SK-N-SH treated with all-trans-retinoic acid at 6 μM for 48 hours (cell line): ENCODE data around the gene PDE3A.

Experiments used
- ATAC-seq: fragments of 200-7000 bp; cut with Tn5 transposase; 3 replicates; pipeline ENCODE4 v1.9.1; 2020; ENCODE audit warnings: mild to moderate bottlenecking, moderate library complexity
- ARNTL ChIP-seq: fragments of 450-650 bp; formaldehyde crosslinking; IDR thresholded peaks from 2 replicates; pipeline ENCODE4 v1.5.0; 2020; ENCODE audit warnings: low read depth, mild to moderate bottlenecking, moderate library complexity, borderline replicate concordance
- BACH2 ChIP-seq: fragments of 250-450 bp; sonication (Bioruptor Pico); IDR thresholded peaks from 2 replicates; pipeline ENCODE4 v1.9.0; 2021; ENCODE audit warnings: mild to moderate bottlenecking, borderline replicate concordance
- CSDC2 ChIP-seq: fragments of 250-450 bp; sonication (Bioruptor Pico); IDR thresholded peaks from 2 replicates; pipeline ENCODE4 v1.5.0; 2020; ENCODE audit warnings: mild to moderate bottlenecking, moderate library complexity
- ESRRG ChIP-seq: fragments of 250-450 bp; sonication (Bioruptor Pico); IDR thresholded peaks from 2 replicates; pipeline ENCODE4 v1.6.1; 2021; ENCODE audit warnings: mild to moderate bottlenecking
- GLIS3 ChIP-seq: fragments of 250-450 bp; sonication (Bioruptor Pico); IDR thresholded peaks from 2 replicates; pipeline ENCODE4 v1.5.0; 2020; ENCODE audit warnings: mild to moderate bottlenecking, moderate library complexity
- ISL1 ChIP-seq: fragments of 250-450 bp; sonication (Bioruptor Pico); IDR thresholded peaks from 2 replicates; pipeline ENCODE4 v2.1.2; 2022; ENCODE audit warnings: mild to moderate bottlenecking, moderate library complexity
- OSR1 ChIP-seq: fragments of 250-450 bp; sonication (Bioruptor Pico); IDR thresholded peaks from 2 replicates; pipeline ENCODE4 v1.8.0; 2022; ENCODE audit warnings: moderate library complexity, mild to moderate bottlenecking, inconsistent platforms
- PPARA ChIP-seq: fragments of 250-450 bp; sonication (Bioruptor Pico); IDR thresholded peaks from 2 replicates; pipeline ENCODE4 v1.5.0; 2020; ENCODE audit warnings: mild to moderate bottlenecking, borderline replicate concordance
- RARB ChIP-seq: fragments of 250-450 bp; sonication (Bioruptor Pico); IDR thresholded peaks from 2 replicates; pipeline ENCODE4 v1.8.0; 2021; ENCODE audit warnings: mild to moderate bottlenecking, moderate library complexity
- SNAI2 ChIP-seq: fragments of 250-450 bp; sonication (Bioruptor Pico); IDR thresholded peaks from 2 replicates; pipeline ENCODE4 v1.5.0; 2020; ENCODE audit warnings: mild to moderate bottlenecking, moderate library complexity
- TCF4 ChIP-seq: fragments of 250-450 bp; sonication (Bioruptor Pico); IDR thresholded peaks from 2 replicates; pipeline ENCODE4 v1.8.0; 2021; ENCODE audit warnings: mild to moderate bottlenecking, moderate library complexity, borderline replicate concordance
- TOX ChIP-seq: fragments of 250-450 bp; sonication (Bioruptor Pico); IDR thresholded peaks from 2 replicates; pipeline ENCODE4 v1.8.0; 2021; ENCODE audit warnings: mild to moderate bottlenecking, moderate library complexity, borderline replicate concordance
- ZC3H10 ChIP-seq: fragments of 250-450 bp; sonication (Bioruptor Pico); IDR thresholded peaks from 2 replicates; pipeline ENCODE4 v1.5.1; 2021; ENCODE audit warnings: mild to moderate bottlenecking, moderate library complexity
- ZFP30 ChIP-seq: fragments of 450-650 bp; formaldehyde crosslinking; IDR thresholded peaks from 2 replicates; pipeline ENCODE4 v1.5.0; 2022; ENCODE audit warnings: mild to moderate bottlenecking, moderate library complexity
- ZNF565 ChIP-seq: fragments of 450-650 bp; formaldehyde crosslinking; conservative IDR thresholded peaks from 2 replicates; pipeline ENCODE4 v1.5.0; 2020; ENCODE audit warnings: low read depth, mild to moderate bottlenecking, moderate library complexity
- ZNF70 ChIP-seq: fragments of 450-650 bp; formaldehyde crosslinking; IDR thresholded peaks from 2 replicates; pipeline ENCODE4 v1.5.0; 2020; ENCODE audit warnings: mild to moderate bottlenecking, moderate library complexity
- ZNF8 ChIP-seq: fragments of 450-650 bp; formaldehyde crosslinking; IDR thresholded peaks from 2 replicates; pipeline ENCODE4 v1.5.0; 2020; ENCODE audit warnings: mild to moderate bottlenecking, moderate library complexity
- TF ChIP-seq, protein P1 (sequence below): fragments of 250-450 bp; sonication (Bioruptor Pico); IDR thresholded peaks from 2 replicates; pipeline ENCODE4 v1.8.0; 2021; ENCODE audit warnings: low read depth, mild to moderate bottlenecking, moderate library complexity, borderline replicate concordance
- TF ChIP-seq, protein P2 (sequence below): fragments of 250-450 bp; sonication (Bioruptor Pico); IDR thresholded peaks from 2 replicates; pipeline ENCODE4 v1.5.0; 2020; ENCODE audit warnings: mild to moderate bottlenecking, moderate library complexity
- TF ChIP-seq, protein P3 (sequence below): fragments of 250-450 bp; sonication (Bioruptor Pico); IDR thresholded peaks from 2 replicates; pipeline ENCODE4 v1.8.0; 2020; ENCODE audit warnings: mild to moderate bottlenecking, moderate library complexity, borderline replicate concordance

PDE3A gene

DNA sequence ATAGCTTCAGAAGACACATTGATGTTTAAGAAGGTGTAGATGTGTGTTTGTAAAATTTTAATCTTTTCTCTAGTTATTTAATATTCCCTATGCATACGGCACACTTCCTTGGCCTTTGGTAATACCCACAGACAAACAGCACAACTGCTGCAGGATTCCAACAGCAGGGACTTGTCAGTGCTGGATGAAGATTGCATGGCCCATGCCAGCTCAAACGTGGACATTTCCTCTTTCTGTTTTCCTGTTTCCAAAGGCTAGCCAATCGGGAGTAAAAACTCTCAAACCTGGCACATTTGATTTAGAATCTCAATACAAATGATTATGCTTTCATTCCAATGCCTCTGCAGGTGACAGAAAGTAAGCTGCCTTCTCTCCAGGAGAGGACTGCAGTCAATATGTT, 22.5 kb upstream of the PDE3A start (continued):
- TF ChIP-seq, protein P1, sequence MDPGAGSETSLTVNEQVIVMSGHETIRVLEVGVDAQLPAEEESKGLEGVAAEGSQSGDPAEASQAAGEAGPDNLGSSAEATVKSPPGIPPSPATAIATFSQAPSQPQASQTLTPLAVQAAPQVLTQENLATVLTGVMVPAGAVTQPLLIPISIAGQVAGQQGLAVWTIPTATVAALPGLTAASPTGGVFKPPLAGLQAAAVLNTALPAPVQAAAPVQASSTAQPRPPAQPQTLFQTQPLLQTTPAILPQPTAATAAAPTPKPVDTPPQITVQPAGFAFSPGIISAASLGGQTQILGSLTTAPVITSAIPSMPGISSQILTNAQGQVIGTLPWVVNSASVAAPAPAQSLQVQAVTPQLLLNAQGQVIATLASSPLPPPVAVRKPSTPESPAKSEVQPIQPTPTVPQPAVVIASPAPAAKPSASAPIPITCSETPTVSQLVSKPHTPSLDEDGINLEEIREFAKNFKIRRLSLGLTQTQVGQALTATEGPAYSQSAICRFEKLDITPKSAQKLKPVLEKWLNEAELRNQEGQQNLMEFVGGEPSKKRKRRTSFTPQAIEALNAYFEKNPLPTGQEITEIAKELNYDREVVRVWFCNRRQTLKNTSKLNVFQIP (CRISPR knock-in tag) = no peak

DNA sequence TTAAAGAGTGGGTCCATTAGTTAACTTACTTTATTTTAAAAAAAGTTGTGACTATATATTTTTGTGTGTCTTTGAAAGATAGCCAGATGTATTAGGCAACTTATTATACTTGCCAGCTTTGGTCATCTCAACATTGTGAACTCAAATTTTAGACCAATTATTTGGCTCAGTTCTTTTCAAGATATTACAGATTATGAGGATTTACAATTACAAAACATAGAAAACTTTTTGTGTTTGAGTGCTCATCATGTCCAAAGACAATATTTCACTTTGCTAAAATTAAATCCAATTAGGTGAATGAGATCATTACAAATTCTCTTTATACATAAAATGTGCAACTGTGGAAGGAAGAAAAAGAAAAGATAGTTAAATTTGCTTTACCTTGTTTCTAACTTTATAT, 18.3 kb upstream of the PDE3A start:
- no peak for ATAC-seq
- TF ChIP-seq ZNF70 (CRISPR knock-in tag) (no peak), RARB (no peak), ZC3H10 (CRISPR knock-in tag) (no peak), OSR1 (CRISPR knock-in tag) (no peak), PPARA (CRISPR knock-in tag) (no peak), SNAI2 (CRISPR knock-in tag) (no peak), ZNF565 (CRISPR knock-in tag) (no peak), ARNTL (CRISPR knock-in tag) (no peak), ISL1 (CRISPR knock-in tag) (no peak), GLIS3 (no peak), ZFP30 (no peak), ZNF8 (CRISPR knock-in tag) (no peak), BACH2 (CRISPR knock-in tag) (no peak)
- TF ChIP-seq, protein P2, sequence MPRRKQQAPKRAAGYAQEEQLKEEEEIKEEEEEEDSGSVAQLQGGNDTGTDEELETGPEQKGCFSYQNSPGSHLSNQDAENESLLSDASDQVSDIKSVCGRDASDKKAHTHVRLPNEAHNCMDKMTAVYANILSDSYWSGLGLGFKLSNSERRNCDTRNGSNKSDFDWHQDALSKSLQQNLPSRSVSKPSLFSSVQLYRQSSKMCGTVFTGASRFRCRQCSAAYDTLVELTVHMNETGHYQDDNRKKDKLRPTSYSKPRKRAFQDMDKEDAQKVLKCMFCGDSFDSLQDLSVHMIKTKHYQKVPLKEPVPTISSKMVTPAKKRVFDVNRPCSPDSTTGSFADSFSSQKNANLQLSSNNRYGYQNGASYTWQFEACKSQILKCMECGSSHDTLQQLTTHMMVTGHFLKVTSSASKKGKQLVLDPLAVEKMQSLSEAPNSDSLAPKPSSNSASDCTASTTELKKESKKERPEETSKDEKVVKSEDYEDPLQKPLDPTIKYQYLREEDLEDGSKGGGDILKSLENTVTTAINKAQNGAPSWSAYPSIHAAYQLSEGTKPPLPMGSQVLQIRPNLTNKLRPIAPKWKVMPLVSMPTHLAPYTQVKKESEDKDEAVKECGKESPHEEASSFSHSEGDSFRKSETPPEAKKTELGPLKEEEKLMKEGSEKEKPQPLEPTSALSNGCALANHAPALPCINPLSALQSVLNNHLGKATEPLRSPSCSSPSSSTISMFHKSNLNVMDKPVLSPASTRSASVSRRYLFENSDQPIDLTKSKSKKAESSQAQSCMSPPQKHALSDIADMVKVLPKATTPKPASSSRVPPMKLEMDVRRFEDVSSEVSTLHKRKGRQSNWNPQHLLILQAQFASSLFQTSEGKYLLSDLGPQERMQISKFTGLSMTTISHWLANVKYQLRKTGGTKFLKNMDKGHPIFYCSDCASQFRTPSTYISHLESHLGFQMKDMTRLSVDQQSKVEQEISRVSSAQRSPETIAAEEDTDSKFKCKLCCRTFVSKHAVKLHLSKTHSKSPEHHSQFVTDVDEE (CRISPR knock-in tag) = no peak
- TF ChIP-seq, protein P3, sequence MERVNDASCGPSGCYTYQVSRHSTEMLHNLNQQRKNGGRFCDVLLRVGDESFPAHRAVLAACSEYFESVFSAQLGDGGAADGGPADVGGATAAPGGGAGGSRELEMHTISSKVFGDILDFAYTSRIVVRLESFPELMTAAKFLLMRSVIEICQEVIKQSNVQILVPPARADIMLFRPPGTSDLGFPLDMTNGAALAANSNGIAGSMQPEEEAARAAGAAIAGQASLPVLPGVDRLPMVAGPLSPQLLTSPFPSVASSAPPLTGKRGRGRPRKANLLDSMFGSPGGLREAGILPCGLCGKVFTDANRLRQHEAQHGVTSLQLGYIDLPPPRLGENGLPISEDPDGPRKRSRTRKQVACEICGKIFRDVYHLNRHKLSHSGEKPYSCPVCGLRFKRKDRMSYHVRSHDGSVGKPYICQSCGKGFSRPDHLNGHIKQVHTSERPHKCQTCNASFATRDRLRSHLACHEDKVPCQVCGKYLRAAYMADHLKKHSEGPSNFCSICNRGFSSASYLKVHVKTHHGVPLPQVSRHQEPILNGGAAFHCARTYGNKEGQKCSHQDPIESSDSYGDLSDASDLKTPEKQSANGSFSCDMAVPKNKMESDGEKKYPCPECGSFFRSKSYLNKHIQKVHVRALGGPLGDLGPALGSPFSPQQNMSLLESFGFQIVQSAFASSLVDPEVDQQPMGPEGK = no peak
- TF ChIP-seq, protein P1 (CRISPR knock-in tag) = no peak

DNA sequence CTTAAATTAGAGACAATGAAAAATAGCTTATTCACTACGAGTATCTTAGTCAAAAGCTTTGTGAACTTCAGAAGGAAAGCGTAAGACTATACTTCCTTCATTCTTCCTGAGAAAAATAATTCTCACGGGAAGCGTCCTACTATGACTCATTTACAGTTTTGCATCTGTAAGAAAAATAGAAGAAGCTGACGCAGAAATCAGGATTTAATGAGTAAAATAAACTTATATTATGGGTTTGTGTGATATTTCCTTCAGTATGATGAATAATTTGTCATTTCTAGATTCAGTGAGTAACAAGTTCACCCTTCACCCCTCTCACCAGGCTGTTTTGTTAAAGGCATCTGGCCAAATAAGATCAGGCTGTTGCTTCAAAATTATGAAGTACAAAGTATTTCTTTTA, 17.8 kb upstream of the PDE3A start:
- TF ChIP-seq GLIS3 = no peak
- TF ChIP-seq ZC3H10 (CRISPR knock-in tag) = 0 out of 2 replicates have a peak, but pooled peaks have one; percentile 39
- ATAC-seq = no peak

DNA sequence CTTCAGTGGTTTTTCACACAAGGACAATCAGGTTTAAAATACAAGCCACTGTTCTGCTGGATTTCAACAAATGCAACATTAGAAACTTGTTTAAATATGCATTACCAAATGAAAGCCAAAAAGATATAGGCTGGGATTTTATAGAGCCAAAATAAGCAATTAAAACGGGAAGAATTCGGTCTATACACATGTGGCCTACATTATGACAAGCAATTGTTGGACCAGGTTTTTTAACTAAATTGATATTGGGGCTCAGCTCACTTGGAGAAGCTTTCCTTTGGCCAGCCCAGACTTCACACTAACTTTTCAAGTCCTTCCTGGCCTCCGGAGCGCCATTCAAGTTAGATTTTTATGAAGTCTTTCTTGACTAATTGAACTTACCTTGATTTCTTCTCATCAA, 16.9 kb upstream of the PDE3A start:
- no peak for ATAC-seq
- TF ChIP-seq ZNF70 (CRISPR knock-in tag) (no peak), ZC3H10 (CRISPR knock-in tag) (no peak), RARB (no peak), BACH2 (CRISPR knock-in tag) (no peak), ESRRG (no peak), ARNTL (CRISPR knock-in tag) (no peak), ZNF565 (CRISPR knock-in tag) (no peak), CSDC2 (CRISPR knock-in tag) (no peak), TOX (CRISPR knock-in tag) (no peak), SNAI2 (CRISPR knock-in tag) (no peak), TCF4 (CRISPR knock-in tag) (no peak), GLIS3 (no peak), PPARA (CRISPR knock-in tag) (no peak)
- TF ChIP-seq, protein P3 = no peak
- TF ChIP-seq, protein P2 (CRISPR knock-in tag) = no peak
- TF ChIP-seq, protein P1 (CRISPR knock-in tag) = no peak
- TF ChIP-seq, all 23 proteins: peak for 0
